LNCaP clone FGC (cell line): ENCODE data around the gene STX12.

Experiments
- DNase-seq: peaks from one replicate; pipeline ENCODE4 v3.0.0-alpha.2; 2011; ENCODE audit warnings: low read depth
- H3K4me3 ChIP-seq: 2 replicates; pipeline ENCODE4 v1.5.1; 2011; ENCODE audit warnings: mild to moderate bottlenecking, low read depth, low read length, control low read depth
- CTCF ChIP-seq: IDR thresholded peaks from 2 replicates; pipeline ENCODE4 v1.5.1; 2012; ENCODE audit warnings: mild to moderate bottlenecking; ENCODE audit not compliant: control insufficient read depth, insufficient read depth; ENCODE audit errors: extremely low read depth

STX12 gene

GRCh38 chr1:27862671-27863537 is 89.9 kb downstream of the STX12 start:
- no peak for TF ChIP-seq CTCF
- DNase-seq = no peak
- H3K4me3 ChIP-seq = no peak overlapping the region

- no peak overlapping the region for H3K4me3 ChIP-seq
- no peak for TF ChIP-seq CTCF
- no peak for DNase-seq
Observed at GRCh38 chr1:27863538-27863915, 90.5 kb downstream of the STX12 start.

GRCh38 chr1:27864264-27864895 is 91.4 kb downstream of the STX12 start:
- no peak for TF ChIP-seq CTCF
- peak; percentile 14 for DNase-seq
- no peak overlapping the region for H3K4me3 ChIP-seq

- no peak for DNase-seq
- H3K4me3 ChIP-seq = no peak overlapping the region
- no peak for TF ChIP-seq CTCF
Observed at GRCh38 chr1:27865821-27866220, 92.8 kb downstream of the STX12 start.

- TF ChIP-seq CTCF = no peak
- no peak for DNase-seq
- no peak overlapping the region for H3K4me3 ChIP-seq
Observed at GRCh38 chr1:27868556-27868931, 95.5 kb downstream of the STX12 start.

GRCh38 chr1:27868932-27869718 is 96.1 kb downstream of the STX12 start:
- no peak overlapping the region for H3K4me3 ChIP-seq
- TF ChIP-seq CTCF = no peak
- no peak for DNase-seq
